Renal cortical epithelial cell (primary cell): ENCODE data around the gene GPSM1. TPM values are rescaled to one million over a fixed set of nuclear protein-coding genes. Genes with fewer than 3 reads are reported as not detected.

Experiments used
- DNase-seq: peaks from one replicate; pipeline ENCODE4 v3.0.0-alpha.2; 2011; ENCODE audit warnings: low read depth
- total RNA-seq: library from RNA; depleted of rRNA; stranded (reverse); fragments of >200 nt; gene quantifications from 2 replicates; pipeline ENCODE4 v1.2.3, GENCODE V29; 2014

GPSM1 gene
- total RNA-seq, 1 donor from 2014 or later, result 23.6 TPM

- no peak for DNase-seq
These were observed 36.8 kb upstream of the GPSM1 start for GRCh38 chr9:136290508-136291000.

- DNase-seq, result no peak
These were observed 35.9 kb upstream of the GPSM1 start for GRCh38 chr9:136291306-136292025.

- DNase-seq, result no peak
These were observed 35.3 kb upstream of the GPSM1 start for GRCh38 chr9:136292026-136292538.

- no peak for DNase-seq
These were observed 34.5 kb upstream of the GPSM1 start for GRCh38 chr9:136292591-136293448.

GRCh38 chr9:136293476-136294077 lies 33.8 kb upstream of the GPSM1 start:
- no peak for DNase-seq

GRCh38 chr9:136294437-136294836 lies 32.9 kb upstream of the GPSM1 start:
- DNase-seq, result no peak

GRCh38 chr9:136295055-136295454 lies 32.3 kb upstream of the GPSM1 start:
- DNase-seq, result no peak

GRCh38 chr9:136295542-136296433 lies 31.6 kb upstream of the GPSM1 start:
- DNase-seq, result no peak

GRCh38 chr9:136296434-136297015 lies 30.8 kb upstream of the GPSM1 start:
- DNase-seq, result no peak

GRCh38 chr9:136297016-136297691 lies 30.2 kb upstream of the GPSM1 start:
- peak; percentile 14 for DNase-seq

GRCh38 chr9:136297766-136298735 lies 29.3 kb upstream of the GPSM1 start:
- no peak for DNase-seq

GRCh38 chr9:136299116-136299515 lies 28.2 kb upstream of the GPSM1 start:
- no peak for DNase-seq

- no peak for DNase-seq
These were observed 27.8 kb upstream of the GPSM1 start for GRCh38 chr9:136299541-136299940.

- no peak for DNase-seq
These were observed 27.3 kb upstream of the GPSM1 start for GRCh38 chr9:136300016-136300545.

- DNase-seq, result no peak
These were observed 26.5 kb upstream of the GPSM1 start for GRCh38 chr9:136300866-136301265.

GRCh38 chr9:136302527-136302926 lies 24.8 kb upstream of the GPSM1 start:
- DNase-seq, result no peak

GRCh38 chr9:136303066-136303824 lies 24.1 kb upstream of the GPSM1 start:
- no peak for DNase-seq

- DNase-seq, result no peak
These were observed 23.4 kb upstream of the GPSM1 start, which contains the start of gene CCDC187 for GRCh38 chr9:136303825-136304416. Gene CCDC187, minus strand, starts transcription at chr9:136304094. Its CDS starts 264 bp downstream, at chr9:136303830.
